Esophagus (tissue), 2 donors: ENCODE results near the gene COG2. TPM values are rescaled to one million over a fixed set of nuclear protein-coding genes. Genes with fewer than 3 reads are reported as not detected.
"Not testable (repeated sequence)": the region's sequence is repeated elsewhere in the genome, so short reads cannot be mapped to it uniquely, and the experiment has no call there.

Source experiments
- H3K27ac ChIP-seq, 2 donors: one replicate each; pipeline ENCODE4 v1.5.1; 2013; ENCODE audit warnings: low read depth in 2 of 2, mild to moderate bottlenecking in 2 of 2, inconsistent platforms in 1 of 2, low read length in 1 of 2, moderate library complexity in 1 of 2
- H3K27me3 ChIP-seq, 2 donors: one replicate each; pipeline ENCODE4 v1.6.1; 2013; ENCODE audit warnings: low read length in 2 of 2, control low read depth in 1 of 2, mild to moderate bottlenecking in 1 of 2; ENCODE audit not compliant: insufficient read depth in 2 of 2, control insufficient read depth in 1 of 2
- H3K36me3 ChIP-seq, 2 donors: one replicate each; pipeline ENCODE4 v1.6.1; 2013; ENCODE audit warnings: low read length in 1 of 2; ENCODE audit not compliant: control insufficient read depth in 2 of 2, insufficient read depth in 2 of 2
- H3K4me1 ChIP-seq, 2 donors: one replicate each; pipeline ENCODE4 v1.6.1; 2013; ENCODE audit warnings: low read length in 1 of 2; ENCODE audit not compliant: control insufficient read depth in 2 of 2, insufficient read depth in 2 of 2
- H3K4me3 ChIP-seq, 2 donors: one replicate each; pipeline ENCODE4 v1.5.1; 2013; ENCODE audit warnings: low read length in 2 of 2, mild to moderate bottlenecking in 2 of 2, low read depth in 1 of 2, moderate library complexity in 1 of 2
- H3K9me3 ChIP-seq, 2 donors: one replicate each; pipeline ENCODE4 v1.6.1; 2013; ENCODE audit warnings: mild to moderate bottlenecking in 2 of 2, low read depth in 1 of 2, low read length in 1 of 2, moderate library complexity in 1 of 2; ENCODE audit not compliant: control insufficient read depth in 2 of 2, insufficient read depth in 1 of 2
- WGBS, 2 donors: extraction: QIAGEN DNeasy Blood & Tissue Kit; methylation state at CpG; one replicate each; pipeline ENCODE4 v1.1.7; 2013; 5-methylcytosine and 5-hydroxymethylcytosine counted together
- polyA plus RNA-seq, 2 donors: library from polyadenylated mRNA; stranded (reverse); fragments of 200-250 nt; gene quantifications; one replicate each; pipeline ENCODE4 v1.2.3, GENCODE V29; 2013
- donor health status: healthy with polysubstance abuse.
- donor health status: Bipolar disorder and iron deficiency.

The COG2 gene, protein sequence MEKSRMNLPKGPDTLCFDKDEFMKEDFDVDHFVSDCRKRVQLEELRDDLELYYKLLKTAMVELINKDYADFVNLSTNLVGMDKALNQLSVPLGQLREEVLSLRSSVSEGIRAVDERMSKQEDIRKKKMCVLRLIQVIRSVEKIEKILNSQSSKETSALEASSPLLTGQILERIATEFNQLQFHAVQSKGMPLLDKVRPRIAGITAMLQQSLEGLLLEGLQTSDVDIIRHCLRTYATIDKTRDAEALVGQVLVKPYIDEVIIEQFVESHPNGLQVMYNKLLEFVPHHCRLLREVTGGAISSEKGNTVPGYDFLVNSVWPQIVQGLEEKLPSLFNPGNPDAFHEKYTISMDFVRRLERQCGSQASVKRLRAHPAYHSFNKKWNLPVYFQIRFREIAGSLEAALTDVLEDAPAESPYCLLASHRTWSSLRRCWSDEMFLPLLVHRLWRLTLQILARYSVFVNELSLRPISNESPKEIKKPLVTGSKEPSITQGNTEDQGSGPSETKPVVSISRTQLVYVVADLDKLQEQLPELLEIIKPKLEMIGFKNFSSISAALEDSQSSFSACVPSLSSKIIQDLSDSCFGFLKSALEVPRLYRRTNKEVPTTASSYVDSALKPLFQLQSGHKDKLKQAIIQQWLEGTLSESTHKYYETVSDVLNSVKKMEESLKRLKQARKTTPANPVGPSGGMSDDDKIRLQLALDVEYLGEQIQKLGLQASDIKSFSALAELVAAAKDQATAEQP
- polyA plus RNA-seq: 1 to 10 TPM; 4.0 to 8.1 TPM

DNA sequence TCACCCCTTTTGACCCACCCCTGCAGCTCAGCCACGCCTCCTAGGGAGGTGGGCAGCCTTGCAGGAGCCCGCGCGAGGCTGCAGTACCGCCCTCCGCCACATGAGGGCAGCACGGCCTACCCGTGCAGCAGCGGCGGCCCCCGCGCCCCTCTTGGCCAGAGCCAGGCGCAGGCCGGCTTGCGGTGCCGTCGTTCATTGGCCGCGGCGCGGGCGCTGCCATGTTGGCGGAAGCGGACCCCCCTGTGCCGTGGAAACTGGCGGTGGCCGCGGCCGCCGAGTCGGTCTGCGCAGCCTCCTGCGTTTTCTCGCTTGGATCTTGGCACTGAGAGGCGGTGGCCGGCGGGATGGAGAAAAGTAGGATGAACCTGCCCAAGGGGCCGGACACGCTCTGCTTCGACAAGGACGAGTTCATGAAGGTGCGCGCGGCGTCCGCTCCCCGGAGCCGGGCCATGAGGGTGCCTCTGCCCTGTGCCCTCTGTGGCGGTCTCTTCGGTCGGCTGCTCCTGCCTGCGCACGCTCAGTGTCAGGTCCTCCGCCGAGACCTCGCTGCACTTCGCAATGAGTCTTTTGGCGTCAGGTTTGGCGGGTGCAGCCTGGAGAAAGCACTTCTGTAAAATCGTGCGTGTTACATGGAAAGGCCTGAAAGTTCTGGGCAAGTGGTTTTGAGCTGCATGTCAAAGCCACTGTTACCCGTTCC, at the start of gene COG2:
COG2 (plus strand) TSS at position 219 of the 697 bp plus-strand sequence; CDS start at position 345, 126 bp downstream.
- peak within 1 kb of the TSS; percentile 80 to 85 for H3K27ac ChIP-seq
- peak within 1 kb of the TSS; percentile 71 to 90 for H3K4me3 ChIP-seq
- no peaks in the 10 kb centered on the region for H3K27me3 ChIP-seq
- WGBS, 2 donors: 0 to 1% methylated on average over 51 to 62 of the region's 62 CpGs
- H3K4me1 ChIP-seq: peaks cover 0 to 7% of the 10 kb centered on the region in 2 donors
- no peaks in the 10 kb centered on the region for H3K9me3 ChIP-seq
- H3K36me3 ChIP-seq: no peaks in the 10 kb centered on the region

DNA sequence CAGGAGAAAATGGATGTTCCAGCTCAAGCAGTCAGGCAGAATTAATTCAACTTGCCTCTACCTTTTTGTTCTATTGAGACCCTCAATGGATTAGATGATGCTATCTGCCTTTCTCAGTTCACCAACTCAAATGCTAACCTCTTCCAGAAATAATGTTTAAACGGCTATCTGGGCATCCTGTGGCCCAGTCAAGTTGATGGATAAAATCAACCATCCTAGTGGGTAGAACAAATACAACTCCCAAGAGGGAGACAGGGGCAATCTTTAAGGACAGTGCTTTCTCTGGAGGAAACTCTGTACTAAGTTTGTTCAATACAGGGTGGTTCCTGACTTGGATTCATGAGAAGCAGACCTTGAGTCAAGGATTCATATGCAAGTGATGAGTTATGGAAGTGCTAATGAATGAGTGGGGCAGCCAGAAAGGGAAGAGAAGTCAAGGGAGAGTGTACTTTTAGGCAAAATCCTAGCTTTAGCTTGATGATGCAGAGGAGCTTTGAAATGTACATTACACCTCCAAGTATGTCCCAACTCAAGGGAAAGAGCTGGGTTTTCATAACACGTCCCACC, 49.4 kb upstream of the COG2 start:
- 43 to 45% methylated on average over 2 of the region's 2 CpGs for WGBS, 2 donors
- Histone ChIP-seq H3K4me1 (no peaks in the 10 kb centered on the region), H3K27ac (no peak overlapping the region), H3K27me3 (no peaks in the 10 kb centered on the region), H3K36me3 (no peaks in the 10 kb centered on the region), H3K4me3 (no peak overlapping the region), H3K9me3 (no peaks in the 10 kb centered on the region)

DNA sequence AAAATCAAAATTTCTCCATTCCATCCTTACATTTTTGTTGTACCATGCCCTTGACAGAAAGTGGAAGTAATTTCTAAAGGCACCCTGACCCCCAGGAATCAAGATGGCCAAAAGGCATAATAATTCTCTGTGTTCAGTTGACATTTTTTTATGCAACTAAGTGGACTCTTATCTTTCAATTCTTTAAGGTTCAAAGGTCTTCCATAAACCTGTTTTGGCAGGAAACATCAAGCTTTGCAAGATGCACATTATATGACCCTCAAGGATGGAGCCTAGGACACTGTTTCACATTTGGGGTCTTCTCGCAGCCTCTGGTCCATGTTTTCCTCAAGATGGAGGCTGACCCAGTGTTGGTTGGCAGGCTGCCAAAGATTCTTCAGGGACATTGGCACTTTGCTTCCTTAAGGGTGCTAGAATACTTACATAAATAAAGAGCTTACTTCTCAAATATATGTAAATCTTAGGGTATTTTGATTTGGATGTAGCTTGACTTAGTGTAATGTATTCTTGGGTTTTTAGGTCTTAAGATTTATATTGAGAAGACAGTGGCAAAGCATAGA, 48.0 kb upstream of the COG2 start:
- Histone ChIP-seq H3K36me3 (no peaks in the 10 kb centered on the region), H3K9me3 (no peaks in the 10 kb centered on the region), H3K4me1 (no peaks in the 10 kb centered on the region), H3K4me3 (no peak overlapping the region), H3K27me3 (no peaks in the 10 kb centered on the region), H3K27ac (no peak overlapping the region)
- WGBS, 2 donors: 81 to 93% methylated on average over 1 of the region's 1 CpG

- no peaks in the 10 kb centered on the region for H3K27me3 ChIP-seq
- H3K9me3 ChIP-seq: no peaks in the 10 kb centered on the region
- H3K4me3 ChIP-seq: no peak overlapping the region
- H3K36me3 ChIP-seq: no peaks in the 10 kb centered on the region
- H3K4me1 ChIP-seq: no peaks in the 10 kb centered on the region
- no peak overlapping the region for H3K27ac ChIP-seq
- WGBS, 2 donors: 70 to 72% methylated on average over 2 of the region's 2 CpGs
Measured at GRCh38 chr1:230595181-230595580, 47.1 kb upstream of the COG2 start.

DNA sequence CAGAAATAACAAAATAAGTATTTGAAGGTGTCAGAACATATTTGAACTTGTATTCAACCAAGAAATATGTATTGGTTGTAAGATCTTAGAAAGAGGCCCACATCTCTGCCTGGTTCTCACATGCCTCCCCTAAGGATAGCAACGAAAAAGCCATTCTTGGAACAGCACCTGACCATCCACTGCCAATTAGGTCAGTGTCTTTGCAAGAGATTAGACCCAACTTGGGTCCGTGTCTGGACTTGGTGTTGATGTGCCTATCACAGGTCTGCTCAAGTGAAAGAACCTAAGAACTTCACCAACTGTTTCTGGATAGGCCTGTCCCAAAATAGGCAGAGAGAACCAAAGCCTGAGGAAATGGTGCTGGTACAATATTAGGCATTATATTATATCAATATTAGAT, 46.0 kb upstream of the COG2 start:
- 47 to 69% methylated on average over 2 of the region's 2 CpGs for WGBS, 2 donors
- H3K36me3 ChIP-seq: no peaks in the 10 kb centered on the region

DNA sequence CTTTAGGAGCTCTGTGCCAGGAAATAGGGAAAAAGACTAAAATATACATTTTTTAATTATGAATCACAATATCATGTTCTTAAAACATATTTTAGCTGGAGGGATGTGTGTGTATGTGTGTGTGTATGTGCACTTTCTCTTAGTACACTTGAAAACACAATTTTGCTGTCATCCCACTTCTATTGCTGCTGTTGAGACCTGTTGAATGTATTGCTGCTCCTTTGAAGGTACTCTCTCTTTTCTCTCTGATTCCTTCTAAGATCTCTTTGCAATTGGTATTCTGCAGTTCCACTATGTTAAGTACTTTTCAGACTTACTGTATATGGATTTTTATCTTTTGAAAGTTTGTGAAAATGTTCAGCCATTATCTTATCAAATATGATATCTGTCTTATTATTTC, 43.5 kb upstream of the COG2 start:
- no peaks in the 10 kb centered on the region for H3K4me1 ChIP-seq
- no peak overlapping the region for H3K4me3 ChIP-seq
- H3K36me3 ChIP-seq: no peaks in the 10 kb centered on the region
- no peaks in the 10 kb centered on the region for H3K27me3 ChIP-seq
- no peaks in the 10 kb centered on the region for H3K9me3 ChIP-seq
- no peak overlapping the region for H3K27ac ChIP-seq

More for the DNA sequence above, 46.0 kb upstream of the COG2 start:
- H3K27me3 ChIP-seq: no peaks in the 10 kb centered on the region
- no peaks in the 10 kb centered on the region for H3K4me1 ChIP-seq
- H3K27ac ChIP-seq: no peak overlapping the region
- H3K4me3 ChIP-seq: no peak overlapping the region
- H3K9me3 ChIP-seq: no peaks in the 10 kb centered on the region

- H3K9me3 ChIP-seq: no peaks in the 10 kb centered on the region
- no peak overlapping the region for H3K4me3 ChIP-seq
- H3K4me1 ChIP-seq: no peaks in the 10 kb centered on the region
- H3K36me3 ChIP-seq: no peaks in the 10 kb centered on the region
- H3K27me3 ChIP-seq: no peaks in the 10 kb centered on the region
- no peak overlapping the region for H3K27ac ChIP-seq
- 79 to 80% methylated on average over 4 of the region's 4 CpGs for WGBS, 2 donors
Measured at GRCh38 chr1:230599926-230600656, 42.2 kb upstream of the COG2 start.

DNA sequence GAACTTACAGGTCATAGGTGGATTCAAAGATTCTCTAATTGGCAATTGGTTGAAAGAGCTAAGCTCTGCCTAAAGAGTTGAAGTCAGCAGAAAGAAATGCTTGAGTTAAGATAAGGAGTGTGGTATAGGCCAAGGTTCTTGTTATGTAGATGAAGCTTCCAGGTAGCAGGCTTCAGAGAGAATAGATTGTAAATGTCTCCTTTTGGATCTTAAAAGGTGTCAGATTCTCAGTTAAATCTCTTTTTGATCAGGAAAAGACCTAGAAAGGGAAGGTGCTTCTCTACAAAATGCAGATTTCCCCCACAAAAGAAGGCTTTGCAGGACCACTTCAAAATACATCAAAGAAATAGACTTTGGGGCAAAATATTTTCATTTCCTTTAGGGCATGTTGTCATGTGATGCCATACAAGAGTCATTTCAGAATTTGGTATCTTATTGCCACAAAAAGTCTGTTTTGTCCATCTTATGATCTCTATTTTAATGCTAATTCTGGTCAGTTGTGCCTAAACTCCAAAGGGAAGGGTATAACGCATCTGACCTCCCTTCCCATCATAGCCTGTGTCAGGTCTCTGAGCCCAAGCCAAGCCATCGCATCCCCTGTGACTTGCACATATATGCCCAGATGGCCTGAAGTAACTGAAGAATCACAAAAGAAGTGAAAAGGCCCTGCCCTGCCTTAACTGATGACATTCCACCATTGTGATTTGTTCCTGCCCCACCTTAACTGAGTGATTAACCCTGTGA, 41.5 kb upstream of the COG2 start:
- H3K36me3 ChIP-seq, H3K27ac ChIP-seq: not testable (repeated sequence)

More for the DNA sequence above, 41.5 kb upstream of the COG2 start:
- WGBS, 2 donors: 82 to 97% methylated on average over 2 of the region's 2 CpGs
- not testable (repeated sequence) for H3K4me1 ChIP-seq, H3K27me3 ChIP-seq, H3K4me3 ChIP-seq, H3K9me3 ChIP-seq
